HuH-7.5 (cell line): ENCODE measurements around the gene RNU6-9.

ENCODE experiments used
- DNase-seq: peaks from one replicate; pipeline ENCODE4 v3.0.0; 2011; ENCODE audit warnings: low spot score

The RNU6-9 gene

DNA sequence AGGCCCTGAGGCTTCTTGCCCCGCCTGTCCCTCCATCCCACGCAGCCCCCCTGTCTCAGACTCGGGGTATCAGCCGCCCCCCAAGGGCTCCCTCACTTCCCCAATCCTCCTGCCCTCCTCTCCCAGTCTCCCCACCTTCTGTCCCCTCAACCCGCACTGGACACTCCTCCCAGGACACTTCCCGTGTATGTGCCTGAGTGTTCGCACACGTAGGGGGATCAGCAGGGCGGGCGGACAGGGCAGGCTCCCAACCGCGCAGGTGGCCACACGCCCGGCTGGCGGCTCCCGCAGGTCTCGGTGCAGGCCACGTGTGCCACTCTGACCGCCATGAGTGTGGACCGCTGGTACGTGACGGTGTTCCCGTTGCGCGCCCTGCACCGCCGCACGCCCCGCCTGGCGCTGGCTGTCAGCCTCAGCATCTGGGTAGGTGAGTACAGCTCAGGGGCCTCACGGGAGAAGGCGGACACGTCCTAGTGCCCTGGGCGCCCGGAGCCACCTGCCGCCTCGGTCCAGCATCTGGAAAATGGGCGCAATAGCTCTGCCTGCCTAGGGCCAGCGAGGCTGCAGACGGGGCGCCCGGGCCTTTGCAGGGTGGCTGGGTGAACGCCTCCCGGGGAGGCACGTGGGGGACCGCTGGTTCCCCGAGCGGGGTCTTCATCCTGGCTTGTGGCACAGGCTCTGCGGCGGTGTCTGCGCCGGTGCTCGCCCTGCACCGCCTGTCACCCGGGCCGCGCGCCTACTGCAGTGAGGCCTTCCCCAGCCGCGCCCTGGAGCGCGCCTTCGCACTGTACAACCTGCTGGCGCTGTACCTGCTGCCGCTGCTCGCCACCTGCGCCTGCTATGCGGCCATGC lies 26.1 kb downstream of the RNU6-9 start:
- DNase-seq = peak; percentile 59

- DNase-seq = peak; percentile 95
Observed at GRCh38 chr19:920051-920864, 27.0 kb downstream of the RNU6-9 start.

DNA sequence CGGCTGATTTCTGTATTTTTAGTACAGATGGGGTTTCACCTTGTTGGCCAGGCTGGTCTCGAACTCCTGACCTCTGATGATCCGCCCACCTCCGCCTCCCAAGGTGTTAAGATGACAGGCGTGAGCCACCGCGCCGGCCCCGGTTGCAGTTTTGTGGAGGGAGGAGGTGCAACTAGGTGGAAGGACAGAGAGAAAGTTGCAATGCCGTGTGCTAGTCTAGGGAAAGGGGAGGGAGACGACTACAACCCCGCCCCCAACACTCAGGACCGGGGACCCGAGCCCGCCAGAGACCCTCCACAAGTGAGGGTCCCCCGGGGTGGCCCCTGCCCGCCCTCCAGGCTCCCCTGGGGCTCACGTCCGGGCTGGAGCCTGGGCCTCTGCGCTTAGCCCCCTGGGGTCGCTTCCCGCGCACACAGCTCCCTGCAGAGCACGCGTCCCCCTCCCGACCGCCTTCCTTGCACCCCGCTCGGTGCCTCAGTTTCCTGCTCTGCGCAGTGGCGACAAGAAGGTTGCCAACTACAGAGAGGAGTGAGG lies 31.3 kb downstream of the RNU6-9 start:
- peak; percentile 83 for DNase-seq

DNA sequence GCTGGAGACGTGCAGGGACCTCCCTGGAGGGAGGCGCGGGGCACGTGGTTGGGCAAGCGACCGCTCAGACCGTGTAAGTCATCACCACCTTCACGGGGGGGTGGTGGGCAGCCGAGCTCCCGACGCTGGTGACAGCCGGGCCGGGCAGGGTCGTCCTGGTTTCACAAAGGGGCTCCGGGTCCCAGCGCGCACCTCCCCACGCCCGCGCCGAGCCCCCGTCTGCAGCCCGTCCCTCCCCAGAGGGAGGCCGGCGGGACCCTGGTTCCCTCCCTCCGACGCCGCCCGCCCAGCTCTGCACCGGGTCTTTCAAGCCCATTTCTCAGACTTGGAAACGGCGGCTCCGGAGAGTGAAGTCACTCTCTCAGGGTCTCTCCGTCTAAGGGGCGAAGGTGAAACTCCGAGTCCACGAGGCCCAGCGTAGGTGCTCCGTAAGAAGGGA lies 31.8 kb downstream of the RNU6-9 start:
- peak; percentile 82 for DNase-seq

GRCh38 chr19:925526-926322 lies 32.4 kb downstream of the RNU6-9 start, which contains the start of gene ARID3A:
Gene ARID3A (plus strand): TSS chr19:926035. CDS start chr19:929529, 3,494 bp downstream.
- peak; percentile 97 for DNase-seq

DNA sequence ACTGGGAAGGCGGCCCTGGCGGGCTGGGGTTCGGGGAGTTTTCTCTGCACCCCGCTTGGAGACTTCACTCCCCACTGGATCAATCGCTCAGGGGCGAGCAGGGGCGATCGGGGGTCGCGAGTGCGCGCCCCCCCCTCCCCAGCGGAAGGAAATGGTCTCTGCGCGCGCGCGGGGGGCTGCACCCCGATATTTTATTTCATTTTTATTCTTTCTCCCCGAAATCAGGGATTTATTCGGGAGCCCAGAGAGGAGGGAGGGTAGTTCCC lies 33.0 kb downstream of the RNU6-9 start:
- no peak for DNase-seq

DNA sequence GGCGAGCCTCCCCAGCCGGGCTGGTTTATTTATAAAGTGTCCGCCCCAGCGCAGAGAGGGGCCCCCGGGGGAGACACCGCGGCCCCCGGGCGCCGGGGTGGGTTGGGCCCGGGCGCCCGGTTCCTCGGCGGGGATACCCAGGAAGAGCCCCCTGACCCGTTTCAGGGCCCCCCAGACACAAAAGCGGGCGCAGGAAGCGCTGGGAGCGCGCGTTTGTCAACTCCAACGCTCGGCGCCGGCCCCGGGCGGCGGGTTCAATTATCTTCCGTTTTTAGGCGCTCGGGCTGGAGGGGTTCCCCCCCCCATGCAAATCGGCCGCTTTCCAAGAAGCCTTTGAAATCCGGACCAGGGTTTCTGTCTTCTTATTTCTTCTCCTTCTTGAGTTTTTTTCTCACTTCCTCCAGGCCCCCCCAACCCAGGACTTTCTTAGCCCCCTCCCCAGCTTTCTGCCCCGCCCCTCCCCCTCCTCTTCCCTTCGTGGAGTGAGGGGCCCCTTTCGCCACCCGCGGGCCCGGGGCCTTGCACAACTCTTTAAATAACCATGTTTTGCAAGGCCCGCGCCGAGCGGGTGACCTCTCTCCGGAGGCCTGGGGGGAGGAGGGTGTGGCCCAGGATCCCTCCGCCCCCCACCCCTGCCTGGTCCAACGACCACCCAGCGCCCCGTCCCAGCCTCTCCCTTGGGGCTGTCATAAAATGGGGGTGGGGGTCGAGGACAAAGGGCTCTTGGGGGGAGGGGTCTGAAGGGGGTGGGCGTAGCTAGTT lies 33.5 kb downstream of the RNU6-9 start:
- DNase-seq = peak; percentile 97

DNA sequence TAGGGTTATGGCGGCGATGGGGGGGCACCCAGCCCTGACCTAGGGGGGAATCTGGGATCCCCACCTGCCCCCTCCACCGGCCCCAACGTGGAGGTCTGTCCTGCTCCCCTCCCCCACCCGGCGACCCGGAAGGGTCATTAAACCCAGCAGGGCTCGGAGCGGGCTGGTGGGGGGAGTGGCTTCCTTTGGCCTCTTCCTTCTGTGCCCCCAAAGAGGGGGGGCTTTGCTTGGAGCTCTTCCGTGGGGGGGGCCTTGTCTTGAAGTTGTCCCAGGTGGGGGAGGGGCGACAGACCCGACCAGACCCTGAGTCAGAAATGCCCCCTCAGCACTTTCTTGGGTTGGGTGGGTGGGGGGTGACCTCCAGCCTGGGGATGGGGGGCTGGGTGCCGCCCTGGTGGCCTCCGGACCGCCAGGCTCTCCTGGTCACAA lies 34.1 kb downstream of the RNU6-9 start:
- peak; percentile 92 for DNase-seq

GRCh38 chr19:927780-928401 lies 34.6 kb downstream of the RNU6-9 start:
- peak; percentile 81 for DNase-seq

DNA sequence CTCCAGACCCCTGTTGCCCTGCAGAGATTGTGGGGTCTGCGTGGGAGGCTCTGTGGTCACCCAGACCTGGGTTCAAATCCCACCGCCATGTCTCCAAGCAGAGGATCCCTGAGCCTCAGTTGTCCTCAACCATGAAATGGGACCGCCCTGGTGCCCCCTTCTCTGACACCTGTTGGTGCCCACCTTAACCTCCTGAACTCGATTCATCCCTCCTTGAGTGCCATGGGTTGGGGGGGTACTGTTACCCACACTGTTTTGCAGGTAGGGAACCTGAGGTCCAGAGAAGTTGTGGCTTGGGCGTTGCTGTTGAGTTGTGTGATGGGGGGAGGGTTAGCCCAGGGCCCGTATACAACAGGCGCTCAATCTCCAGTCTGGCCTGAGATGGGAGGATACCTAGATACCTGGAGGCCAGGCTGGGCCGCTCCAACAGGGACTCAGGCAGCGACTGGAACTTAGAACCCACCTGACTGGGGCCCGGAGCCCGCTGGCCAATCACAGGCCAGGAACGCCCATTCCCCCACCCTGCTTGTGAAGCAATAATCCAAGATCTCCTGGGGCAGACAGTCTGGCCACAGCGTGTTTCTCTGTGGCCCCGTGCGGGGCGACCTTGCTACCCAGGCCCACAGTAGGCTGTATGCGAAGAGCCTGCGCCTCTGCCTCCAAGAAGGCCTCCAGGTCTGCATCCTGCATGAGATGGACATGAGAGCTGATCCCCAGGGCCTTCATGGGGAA lies 35.4 kb downstream of the RNU6-9 start:
- DNase-seq = peak; percentile 93

GRCh38 chr19:929203-929890 lies 36.1 kb downstream of the RNU6-9 start:
- DNase-seq = no peak

DNA sequence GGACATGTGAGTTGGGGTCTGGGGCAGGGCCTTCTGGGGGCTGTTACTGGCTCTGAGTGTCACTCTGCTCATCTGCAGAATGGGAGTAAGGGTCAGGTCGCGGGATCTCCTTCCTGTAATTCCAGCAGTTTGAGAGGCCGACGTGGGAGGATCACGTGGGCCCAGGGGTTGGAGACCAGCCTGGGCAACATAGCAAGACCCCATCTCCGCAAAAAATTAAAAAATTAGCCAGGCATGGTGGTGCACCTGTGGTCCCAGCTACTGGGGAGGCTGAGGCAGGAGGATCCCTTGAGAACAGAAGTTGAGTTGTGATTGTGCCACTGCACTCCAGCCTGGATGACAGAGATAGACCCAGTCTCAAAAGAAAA lies 36.6 kb downstream of the RNU6-9 start:
- DNase-seq = no peak

DNA sequence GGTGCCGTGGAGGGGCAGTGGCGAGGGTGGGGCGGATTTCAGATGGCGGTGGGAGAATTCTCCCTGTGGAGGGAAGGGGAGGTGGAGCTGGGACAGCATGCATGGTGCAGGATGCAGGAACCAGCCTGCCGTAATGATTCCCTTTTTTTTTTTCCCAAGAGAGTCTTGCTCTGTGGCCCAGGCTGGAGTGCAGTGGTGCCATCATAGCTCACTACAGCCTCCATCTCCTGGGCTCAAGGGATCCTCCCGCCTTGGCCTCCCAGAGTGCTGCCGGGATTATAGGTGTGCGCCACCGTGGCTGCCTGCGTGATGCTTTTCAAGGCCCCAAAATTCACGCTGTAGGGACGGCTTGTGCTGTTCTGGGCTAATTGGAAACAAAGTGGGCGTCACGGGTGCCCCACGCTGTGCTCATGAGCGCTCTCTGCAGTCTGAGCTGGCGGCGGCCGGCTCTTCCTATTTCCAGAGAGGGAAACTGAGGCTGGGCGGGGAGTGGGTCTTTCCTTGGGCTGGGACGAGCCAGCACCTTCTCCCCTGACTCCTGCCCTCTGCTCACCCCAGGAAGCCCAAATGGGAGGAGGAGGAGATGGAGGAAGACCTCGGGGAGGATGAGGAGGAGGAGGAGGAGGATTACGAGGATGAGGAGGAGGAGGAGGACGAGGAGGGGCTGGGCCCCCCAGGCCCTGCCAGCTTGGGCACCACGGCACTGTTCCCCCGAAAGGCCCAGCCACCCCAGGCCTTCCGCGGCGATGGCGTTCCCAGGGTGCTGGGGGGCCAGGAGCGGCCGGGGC lies 38.8 kb downstream of the RNU6-9 start:
- DNase-seq = no peak

DNA sequence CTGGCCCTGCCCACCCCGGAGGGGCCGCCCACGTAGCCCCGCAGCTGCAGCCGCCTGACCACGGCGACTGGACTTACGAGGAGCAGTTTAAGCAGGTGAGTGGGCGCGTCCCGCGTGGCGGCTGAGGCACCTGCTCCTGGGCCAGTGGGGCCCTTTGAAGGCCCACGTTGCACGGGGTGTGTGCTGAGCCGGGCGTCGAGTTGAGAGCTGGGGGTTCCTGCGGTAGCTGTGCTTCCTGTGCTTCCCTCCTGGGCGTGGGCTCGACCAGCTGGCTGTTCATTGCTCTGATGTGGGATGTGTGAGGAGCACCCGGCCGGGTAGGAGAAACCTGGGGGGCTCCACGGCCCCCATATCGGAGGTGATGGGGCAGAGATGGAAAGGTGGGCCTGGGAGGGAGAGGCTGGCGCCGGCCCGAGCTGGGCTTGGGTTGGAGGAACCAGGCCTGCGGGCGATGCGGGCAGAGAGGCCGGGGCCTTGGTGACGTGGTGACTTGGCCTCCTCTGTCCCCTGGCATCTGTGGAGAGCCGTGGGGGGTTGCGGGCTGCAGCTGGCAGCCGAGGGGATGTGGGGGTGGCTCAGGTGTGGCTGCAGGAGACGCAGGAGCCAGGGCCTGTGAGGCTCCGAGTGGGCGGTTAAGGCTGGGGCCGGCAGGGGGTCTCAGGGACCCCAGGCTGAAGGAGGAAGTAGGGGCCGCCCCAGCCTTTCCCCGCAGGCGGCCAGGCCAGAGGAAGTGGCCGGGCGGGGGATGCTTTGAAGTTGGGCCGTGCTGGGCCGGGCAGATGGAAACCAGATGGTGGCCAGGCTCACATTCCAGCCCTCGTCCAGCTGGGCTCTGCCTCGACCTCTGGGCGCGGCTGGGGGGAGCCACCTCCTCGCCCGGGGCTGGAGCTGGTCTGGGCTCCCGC lies 39.6 kb downstream of the RNU6-9 start:
- DNase-seq = no peak

- DNase-seq = no peak
Observed at GRCh38 chr19:933553-933882, 40.2 kb downstream of the RNU6-9 start.

DNA sequence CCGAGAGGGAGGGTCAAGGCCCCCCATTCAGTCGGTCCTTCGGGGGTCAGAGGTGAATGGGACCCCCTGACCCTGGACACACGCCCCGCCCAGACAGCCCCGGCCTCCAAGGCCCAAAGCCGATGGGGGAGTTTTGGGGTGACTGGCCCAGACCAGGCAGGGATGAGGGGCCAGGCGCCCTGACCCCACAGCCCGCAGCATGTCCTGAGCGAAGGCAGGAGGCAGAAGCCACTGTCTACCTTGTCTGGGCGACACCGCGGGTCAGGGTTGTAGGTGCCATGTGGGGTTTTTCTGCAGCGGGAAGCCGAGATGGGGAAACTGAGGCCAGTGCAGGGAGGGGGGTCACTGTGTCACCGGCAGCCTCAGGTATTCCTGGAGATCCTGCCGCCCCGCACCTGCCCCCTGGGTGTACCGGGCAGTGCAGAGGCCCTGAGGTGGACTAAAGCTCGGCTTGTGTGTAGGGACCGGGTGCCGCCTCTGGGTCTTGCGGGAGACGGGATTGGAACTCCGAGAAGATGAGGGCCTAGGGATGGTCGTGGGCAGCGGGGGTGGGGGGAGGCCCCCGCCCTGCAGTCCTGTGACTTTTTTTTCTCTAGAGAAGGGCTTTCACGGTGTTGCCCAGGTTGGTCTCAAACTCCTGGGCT lies 41.0 kb downstream of the RNU6-9 start:
- no peak for DNase-seq

GRCh38 chr19:934865-935479 lies 41.7 kb downstream of the RNU6-9 start:
- no peak for DNase-seq
